MCF 10A (cell line): Measurements from ENCODE around the gene TPR. TPM values are rescaled to one million over a fixed set of nuclear protein-coding genes. Genes with fewer than 3 reads are reported as not detected.
"Not testable (repeated sequence)": the region's sequence is repeated elsewhere in the genome, so short reads cannot be mapped to it uniquely, and the experiment has no call there.

Source experiments
- BruUV-seq: library from RNA; stranded (reverse); fragments of 400-500 nt; replicated peaks from 2 replicates; lab custom pipeline; 2021; lab: Mats Ljungman, UMichigan
- CTCF ChIA-PET: fragments of 300-600 bp; sonication (Branson Sonifier 250); formaldehyde crosslinking; extraction: SDS; loops from one replicate; lab custom pipeline; 2021; ENCODE audit warnings: antibody characterized with exemption, inconsistent platforms; lab: Yijun Ruan, JAX
- POLR2A ChIA-PET: fragments of 300-600, 350-650 bp; sonication (Branson Sonifier 250); formaldehyde crosslinking; extraction: SDS; loops from one replicate; lab custom pipeline; 2020; ENCODE audit warnings: antibody characterized with exemption, inconsistent platforms; lab: Yijun Ruan, JAX
- DNase-seq: peaks from one replicate; pipeline ENCODE4 v3.0.0-alpha.2; 2018; ENCODE audit not compliant: unreplicated experiment
- H3K27ac Mint-ChIP-seq: one replicate; pipeline ENCODE4 v1.8.0; 2022; ENCODE audit warnings: mild to moderate bottlenecking, low read depth, mixed read lengths; ENCODE audit not compliant: unreplicated experiment
- H3K27me3 Mint-ChIP-seq: one replicate; pipeline ENCODE4 v1.8.0; 2022; ENCODE audit warnings: mixed read lengths; ENCODE audit not compliant: insufficient read depth, unreplicated experiment
- H3K36me3 Mint-ChIP-seq: one replicate; pipeline ENCODE4 v1.8.0; 2022; ENCODE audit warnings: mild to moderate bottlenecking, moderate library complexity, mixed read lengths; ENCODE audit not compliant: insufficient read depth, unreplicated experiment
- H3K4me1 Mint-ChIP-seq: one replicate; pipeline ENCODE4 v1.8.0; 2022; ENCODE audit warnings: mixed read lengths; ENCODE audit not compliant: insufficient read depth, unreplicated experiment
- H3K4me3 Mint-ChIP-seq: one replicate; pipeline ENCODE4 v1.8.0; 2022; ENCODE audit warnings: mild to moderate bottlenecking, moderate library complexity, mixed read lengths; ENCODE audit not compliant: unreplicated experiment
- H3K9me3 Mint-ChIP-seq: one replicate; pipeline ENCODE4 v1.8.0; 2022; ENCODE audit warnings: mixed read lengths; ENCODE audit not compliant: unreplicated experiment
- CTCF ChIP-seq: fragments of 200-600 bp; IDR thresholded peaks from one replicate; pipeline ENCODE4 v1.8.0; 2022; ENCODE audit warnings: antibody characterized with exemption, mild to moderate bottlenecking; ENCODE audit not compliant: unreplicated experiment
- intact Hi-C: fragments of 100-400 bp; cut with micrococcal nuclease; formaldehyde crosslinking; loops from 2 replicates; pipeline ENCODE4 v1.14.1; 2022
- total RNA-seq: library from RNA; stranded (reverse); gene quantifications from 2 replicates; pipeline ENCODE4 v1.2.3, GENCODE V29; 2022

The TPR gene
- total RNA-seq, 1 experiment from 2014 or later = 140 TPM

- BruUV-seq = no TSS peak
- intact Hi-C loops = loop anchor here (1.0 to 5.0 kb wide), 5 partner anchors 78 to 582 kb away; partner anchors contain the start of gene PTGS2
- no peak overlapping the region for H3K4me3 Mint-ChIP-seq
- peak; percentile 71 for DNase-seq
- POLR2A ChIA-PET = interaction anchor here (1.0 to 1.1 kb wide), 2 partner anchors 13 to 28 kb away, joined by 3 to 4 read pairs; no protein-coding TSS in a partner anchor
- no peak overlapping the region for H3K27ac Mint-ChIP-seq
- TF ChIP-seq CTCF = peak; percentile 78
- H3K36me3 Mint-ChIP-seq = peaks cover 80% of the 10 kb centered on the region
- no peaks in the 10 kb centered on the region for H3K9me3 Mint-ChIP-seq
- H3K27me3 Mint-ChIP-seq = no peaks in the 10 kb centered on the region
- H3K4me1 Mint-ChIP-seq = no peaks in the 10 kb centered on the region
- CTCF ChIA-PET = interaction anchor here (0.6 to 2.0 kb wide), 27 partner anchors 8 to 1751 kb away, joined by 3 to 8 read pairs (median 4); partner anchors contain the start of genes ODR4 and TPR
These were observed 29.5 kb upstream of the TPR start for GRCh38 chr1:186404454-186405051.

GRCh38 chr1:186403632-186404031 is 28.6 kb upstream of the TPR start:
- Mint-ChIP-seq H3K27ac (no peak overlapping the region), H3K4me3 (no peak overlapping the region), H3K36me3 (peaks cover 81% of the 10 kb centered on the region), H3K4me1 (no peaks in the 10 kb centered on the region), H3K9me3 (no peaks in the 10 kb centered on the region), H3K27me3 (no peaks in the 10 kb centered on the region)
- no peak for DNase-seq
- ChIA-PET CTCF (interaction anchor here (0.7 to 2.0 kb wide), 23 partner anchors 8 to 1750 kb away, joined by 3 to 8 read pairs (median 4); partner anchors contain the start of genes ODR4 and TPR), POLR2A (interaction anchor here (1.0 to 1.1 kb wide), 2 partner anchors 14 to 27 kb away, joined by 3 to 4 read pairs; no protein-coding TSS in a partner anchor)
- no peak for TF ChIP-seq CTCF
- no TSS peak for BruUV-seq
- intact Hi-C loops = loop anchor here (1.0 to 5.0 kb wide), 5 partner anchors 79 to 583 kb away; partner anchors contain the start of gene PTGS2

- H3K36me3 Mint-ChIP-seq = peaks cover 76% of the 10 kb centered on the region
- BruUV-seq, H3K9me3 Mint-ChIP-seq, H3K4me3 Mint-ChIP-seq, DNase-seq, H3K27ac Mint-ChIP-seq, POLR2A ChIA-PET, CTCF ChIA-PET, H3K27me3 Mint-ChIP-seq, H3K4me1 Mint-ChIP-seq: not testable (repeated sequence)
- intact Hi-C loops = loop anchor here (5.0 kb wide), 3 partner anchors 81 to 516 kb away; no protein-coding TSS in a partner anchor
These were observed 26.4 kb upstream of the TPR start for GRCh38 chr1:186401446-186401845.

GRCh38 chr1:186392711-186393110 is 17.7 kb upstream of the TPR start:
- intact Hi-C loops, DNase-seq, H3K27me3 Mint-ChIP-seq, POLR2A ChIA-PET, H3K4me3 Mint-ChIP-seq, BruUV-seq, H3K4me1 Mint-ChIP-seq, H3K9me3 Mint-ChIP-seq: not testable (repeated sequence)
- Mint-ChIP-seq H3K27ac (peak overlapping the region; percentile 11), H3K36me3 (peaks cover 93% of the 10 kb centered on the region)
- CTCF ChIA-PET = interaction anchor here (1.0 to 1.9 kb wide), 2 partner anchors 12 to 13 kb away, joined by 4 to 7 read pairs; no protein-coding TSS in a partner anchor

DNA sequence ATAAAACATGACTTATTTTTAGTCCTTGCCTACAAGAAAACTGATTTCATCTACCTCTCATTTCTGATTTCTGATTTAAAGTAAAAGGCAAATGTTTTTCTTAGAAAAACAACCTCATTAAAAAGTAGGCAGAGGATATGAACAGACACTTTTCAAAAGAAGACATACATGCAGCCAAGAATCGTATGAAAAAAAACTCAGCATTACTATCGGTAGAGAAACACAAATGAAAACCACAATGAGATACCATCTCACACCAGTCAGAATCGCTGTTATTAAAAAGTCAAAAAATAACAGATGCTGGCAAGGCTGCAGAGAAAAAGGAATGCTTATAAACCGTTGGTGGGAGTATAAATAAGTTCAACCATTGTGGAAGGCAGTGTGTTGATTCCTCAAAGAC is 16.8 kb upstream of the TPR start:
- Mint-ChIP-seq H3K27ac (no peak overlapping the region), H3K9me3 (no peaks in the 10 kb centered on the region), H3K4me3 (no peak overlapping the region), H3K27me3 (no peaks in the 10 kb centered on the region), H3K36me3 (peaks cover 93% of the 10 kb centered on the region), H3K4me1 (no peaks in the 10 kb centered on the region)
- BruUV-seq = no TSS peak
- intact Hi-C loops = no loop called here
- POLR2A ChIA-PET = no interaction called here
- TF ChIP-seq CTCF = no peak
- no peak for DNase-seq
- CTCF ChIA-PET = interaction anchor here (1.4 to 2.4 kb wide), 2 partner anchors 12 to 17 kb away, joined by 3 to 11 read pairs; partner anchors contain the start of genes ODR4 and TPR
